Esophagus squamous epithelium (tissue), 4 donors: ENCODE measurements around the gene IL20.

Experiments used
- CTCF ChIP-seq, 6 experiments: fragments of 450-650 bp in 4 of 6; fragments of 200-600 bp in 2 of 6; sonication (generic) in 2 of 6; IDR thresholded peaks; one replicate each; pipeline ENCODE4 v1.5.1; 2016 to 2019; ENCODE audit warnings: antibody characterized with exemption in 6 of 6, mild to moderate bottlenecking in 4 of 6, moderate library complexity in 4 of 6
- POLR2A ChIP-seq, 4 donors: fragments of 450-650 bp; IDR thresholded peaks; one replicate each; pipeline ENCODE4 v1.6.1; 2017; ENCODE audit warnings: antibody characterized with exemption in 4 of 4, mild to moderate bottlenecking in 4 of 4, moderate library complexity in 3 of 4

- no peak for TF ChIP-seq CTCF (IDR thresholded peaks at IDR 0.05)
- TF ChIP-seq POLR2A (IDR thresholded peaks at IDR 0.05), result no peak
These were observed 10.4 kb downstream of the IL20 start for GRCh38 chr1:206875752-206876377.
